Adipocyte (in vitro differentiated cells): Measurements from ENCODE around the gene TAX1BP1.
"Not testable (repeated sequence)": the region's sequence is repeated elsewhere in the genome, so short reads cannot be mapped to it uniquely, and the experiment has no call there.

Experiments used
- DNase-seq: peaks from one replicate; pipeline ENCODE4 v3.0.0-alpha.2; 2015; ENCODE audit warnings: low read depth
- H3K27me3 ChIP-seq: replicated peaks from 2 replicates; pipeline ENCODE4 v1.7.0; 2013; ENCODE audit warnings: mild to moderate bottlenecking, low read length, moderate library complexity; ENCODE audit not compliant: control insufficient read depth, insufficient read depth
- H3K36me3 ChIP-seq: 2 replicates; pipeline ENCODE4 v1.7.0; 2013; ENCODE audit warnings: low read length, mild to moderate bottlenecking, moderate library complexity; ENCODE audit not compliant: control insufficient read depth, insufficient read depth, severe bottlenecking
- H3K4me1 ChIP-seq: 2 replicates; pipeline ENCODE4 v1.7.0; 2013; ENCODE audit warnings: mild to moderate bottlenecking, low read length, moderate library complexity; ENCODE audit not compliant: control insufficient read depth, insufficient read depth
- H3K4me3 ChIP-seq: 2 replicates; pipeline ENCODE4 v1.7.0; 2013; ENCODE audit warnings: mild to moderate bottlenecking, low read length, moderate library complexity
- H3K9ac ChIP-seq: 2 replicates; pipeline ENCODE4 v1.7.0; 2013; ENCODE audit warnings: mild to moderate bottlenecking, low read length, moderate library complexity
- H3K9me3 ChIP-seq: 2 replicates; pipeline ENCODE4 v1.7.0; 2013; ENCODE audit warnings: mild to moderate bottlenecking, low read length, moderate library complexity; ENCODE audit not compliant: control insufficient read depth

Gene TAX1BP1

DNA sequence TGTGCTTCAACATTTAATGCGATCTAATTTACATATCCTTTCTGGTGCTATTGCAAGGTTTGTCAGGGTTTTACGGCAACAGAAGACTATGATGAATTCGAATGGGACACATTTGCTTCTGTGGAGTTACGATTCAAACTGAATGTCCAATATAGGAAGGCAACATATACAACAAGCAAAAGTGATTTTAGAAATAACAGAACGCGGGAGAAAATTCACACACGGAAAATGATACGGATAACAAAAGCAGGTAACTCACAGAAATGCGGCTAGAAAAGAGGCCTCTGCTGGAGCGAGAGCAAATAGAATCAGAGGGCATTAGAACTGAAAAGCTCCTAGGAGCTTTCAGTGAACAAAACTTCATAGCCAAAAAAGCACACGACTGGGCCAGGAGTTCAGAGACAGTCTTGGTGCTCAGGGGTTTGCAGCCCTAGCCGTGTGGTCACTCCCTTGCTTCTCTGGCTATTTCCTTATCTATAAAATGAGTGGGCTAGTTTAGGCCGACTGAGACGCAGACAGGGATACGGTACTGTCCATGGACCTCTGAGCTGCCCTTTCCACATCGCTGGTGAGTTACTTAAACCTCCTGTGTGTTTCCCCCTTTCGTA is 557 bp upstream of the TAX1BP1 start:
- no peak for DNase-seq
- H3K36me3 ChIP-seq: no peaks in the 10 kb centered on the region
- no peaks in the 10 kb centered on the region for H3K9me3 ChIP-seq
- H3K27me3 ChIP-seq: no peaks in the 10 kb centered on the region
- peaks cover 23% of the 10 kb centered on the region for H3K4me1 ChIP-seq
- H3K4me3 ChIP-seq: peak overlapping the region; percentile 99
- H3K9ac ChIP-seq: peak overlapping the region; percentile 99

DNA sequence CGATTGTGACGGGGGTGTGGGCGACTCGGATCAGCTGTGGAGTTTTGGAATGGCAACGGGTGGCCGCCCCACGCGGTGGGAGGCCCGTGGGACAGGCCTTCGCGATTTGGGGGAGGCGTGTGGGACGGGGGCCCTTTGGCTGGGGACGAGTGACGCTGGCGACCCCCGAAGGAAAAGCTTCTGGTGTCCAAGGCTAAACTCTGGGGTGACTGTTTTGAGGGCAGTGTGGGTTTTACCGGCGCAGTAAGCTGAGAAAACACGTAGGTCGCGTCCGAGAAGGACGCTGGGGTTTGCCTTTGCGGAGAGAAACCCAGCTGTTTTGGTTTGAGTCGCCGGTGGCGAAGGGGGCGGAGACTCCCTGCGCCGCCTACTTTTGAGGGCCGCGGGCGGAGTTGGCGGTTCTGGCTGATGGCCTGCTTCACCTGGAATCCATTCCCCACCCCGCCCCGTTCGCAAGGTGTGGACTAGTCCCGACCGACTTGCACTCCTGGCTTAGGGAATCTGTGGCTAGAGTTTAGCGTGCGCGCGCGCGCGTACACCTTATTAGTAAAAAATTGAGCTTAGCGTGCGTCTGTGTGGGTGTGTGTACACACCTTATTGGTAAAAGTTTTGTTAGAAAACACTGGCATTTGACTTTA is 606 bp downstream of the TAX1BP1 start:
- Histone ChIP-seq H3K4me3 (peak overlapping the region; percentile 99), H3K4me1 (peaks cover 35% of the 10 kb centered on the region), H3K9ac (peak overlapping the region; percentile 99), H3K9me3 (no peaks in the 10 kb centered on the region), H3K27me3 (no peaks in the 10 kb centered on the region), H3K36me3 (no peaks in the 10 kb centered on the region)
- DNase-seq: peak; percentile 92

DNA sequence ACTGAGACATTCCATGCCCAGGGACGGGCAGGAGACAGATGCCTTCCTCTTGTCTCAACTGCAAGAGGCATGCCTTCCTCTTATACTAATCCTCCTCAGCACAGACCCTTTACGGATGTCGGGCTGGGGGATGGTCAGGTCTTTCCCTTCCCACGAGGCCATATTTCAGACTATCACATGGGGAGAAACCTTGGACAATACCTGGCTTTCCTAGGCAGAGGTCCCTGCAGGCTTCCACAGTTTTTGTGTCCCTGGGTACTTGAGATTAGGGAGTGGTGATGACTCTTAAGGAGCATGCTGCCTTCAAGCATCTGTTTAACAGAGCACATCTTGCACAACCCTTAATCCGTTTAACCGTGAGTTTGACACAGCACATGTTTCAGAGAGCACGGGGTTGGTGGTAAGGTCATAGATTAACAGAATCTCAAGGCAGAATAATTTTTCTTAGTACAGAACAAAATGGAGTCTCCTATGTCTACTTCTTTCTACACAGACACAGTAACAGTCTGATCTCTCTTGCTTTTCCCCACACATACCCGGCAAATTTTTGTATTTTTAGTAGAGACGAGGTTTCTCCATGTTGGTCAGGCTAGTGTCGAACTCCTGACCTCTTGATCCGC is 2.2 kb downstream of the TAX1BP1 start:
- H3K4me3 ChIP-seq, H3K36me3 ChIP-seq, H3K27me3 ChIP-seq, H3K9ac ChIP-seq, H3K9me3 ChIP-seq: not testable (repeated sequence)
- DNase-seq: peak; percentile 50
- H3K4me1 ChIP-seq: peaks cover 51% of the 10 kb centered on the region

- peak; percentile 72 for DNase-seq
- H3K36me3 ChIP-seq: peaks cover 19% of the 10 kb centered on the region
- H3K9ac ChIP-seq: peak overlapping the region; percentile 18
- H3K4me1 ChIP-seq: peaks cover 53% of the 10 kb centered on the region
- no peaks in the 10 kb centered on the region for H3K9me3 ChIP-seq
- H3K4me3 ChIP-seq: peak overlapping the region; percentile 4
- H3K27me3 ChIP-seq: no peaks in the 10 kb centered on the region
These were observed 5.2 kb downstream of the TAX1BP1 start for GRCh38 chr7:27745064-27745583.

DNA sequence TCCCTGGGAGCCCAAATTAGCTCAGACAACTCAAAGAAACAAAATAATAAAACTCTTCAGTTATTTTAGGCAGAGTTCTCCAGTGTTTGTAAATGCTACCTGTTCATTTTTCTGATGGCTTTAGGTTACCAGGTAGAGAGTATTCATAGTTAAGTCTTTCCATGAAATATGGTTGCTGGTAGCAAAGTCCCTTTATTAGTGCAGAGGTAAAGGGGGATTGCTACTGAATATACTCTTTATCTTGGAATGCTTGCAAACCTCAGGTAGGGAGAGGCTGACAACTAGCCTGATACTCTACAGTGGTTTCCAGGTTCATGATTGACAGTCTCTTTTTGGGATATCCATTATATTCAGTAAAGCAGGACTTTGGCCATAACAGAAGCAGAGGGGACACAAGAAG is 6.5 kb downstream of the TAX1BP1 start:
- Histone ChIP-seq H3K9me3 (no peaks in the 10 kb centered on the region), H3K27me3 (no peaks in the 10 kb centered on the region), H3K36me3 (peaks cover 32% of the 10 kb centered on the region), H3K4me3 (no peak overlapping the region), H3K4me1 (peaks cover 53% of the 10 kb centered on the region), H3K9ac (no peak overlapping the region)
- no peak for DNase-seq

DNA sequence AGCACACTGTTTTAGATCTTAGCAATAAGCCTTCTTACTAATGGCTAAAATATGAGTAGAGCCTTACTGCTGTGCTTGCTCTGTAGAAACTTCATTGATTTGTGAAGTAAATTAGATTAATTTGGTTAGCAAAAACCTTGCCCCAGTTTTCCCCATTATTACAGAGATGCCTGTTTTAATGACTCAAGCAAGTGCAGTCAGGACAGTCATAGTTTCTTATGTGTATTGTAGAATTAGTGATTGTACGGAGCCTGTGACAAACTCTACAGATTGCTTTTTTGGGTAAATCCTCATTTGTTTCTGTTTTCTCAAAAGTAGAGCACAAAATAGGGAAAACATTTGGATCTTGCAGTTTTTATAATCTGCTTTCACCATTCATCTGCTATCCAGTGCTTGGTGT is 7.0 kb downstream of the TAX1BP1 start:
- Histone ChIP-seq H3K9ac (no peak overlapping the region), H3K9me3 (no peaks in the 10 kb centered on the region), H3K4me3 (peak overlapping the region; percentile 21), H3K36me3 (peaks cover 37% of the 10 kb centered on the region), H3K4me1 (peaks cover 53% of the 10 kb centered on the region), H3K27me3 (no peaks in the 10 kb centered on the region)
- DNase-seq: peak; percentile 22

GRCh38 chr7:27747589-27748368 is 7.8 kb downstream of the TAX1BP1 start:
- H3K27me3 ChIP-seq: no peaks in the 10 kb centered on the region
- DNase-seq: no peak
- H3K9ac ChIP-seq: no peak overlapping the region
- H3K36me3 ChIP-seq: peaks cover 45% of the 10 kb centered on the region
- no peak overlapping the region for H3K4me3 ChIP-seq
- peaks cover 45% of the 10 kb centered on the region for H3K4me1 ChIP-seq
- H3K9me3 ChIP-seq: no peaks in the 10 kb centered on the region

- no peak overlapping the region for H3K4me3 ChIP-seq
These were observed 10.4 kb downstream of the TAX1BP1 start for GRCh38 chr7:27750316-27750715.

GRCh38 chr7:27751888-27752660 is 12.1 kb downstream of the TAX1BP1 start:
- Histone ChIP-seq H3K4me1 (peaks cover 10% of the 10 kb centered on the region), H3K36me3 (peaks cover 78% of the 10 kb centered on the region), H3K27me3 (no peaks in the 10 kb centered on the region), H3K9ac (no peak overlapping the region), H3K9me3 (no peaks in the 10 kb centered on the region), H3K4me3 (no peak overlapping the region)
- DNase-seq: no peak

More at GRCh38 chr7:27750316-27750715, 10.4 kb downstream of the TAX1BP1 start:
- DNase-seq: peak; percentile 16
- Histone ChIP-seq H3K4me1 (peaks cover 27% of the 10 kb centered on the region), H3K9ac (no peak overlapping the region), H3K9me3 (no peaks in the 10 kb centered on the region), H3K27me3 (no peaks in the 10 kb centered on the region), H3K36me3 (peaks cover 62% of the 10 kb centered on the region)

DNA sequence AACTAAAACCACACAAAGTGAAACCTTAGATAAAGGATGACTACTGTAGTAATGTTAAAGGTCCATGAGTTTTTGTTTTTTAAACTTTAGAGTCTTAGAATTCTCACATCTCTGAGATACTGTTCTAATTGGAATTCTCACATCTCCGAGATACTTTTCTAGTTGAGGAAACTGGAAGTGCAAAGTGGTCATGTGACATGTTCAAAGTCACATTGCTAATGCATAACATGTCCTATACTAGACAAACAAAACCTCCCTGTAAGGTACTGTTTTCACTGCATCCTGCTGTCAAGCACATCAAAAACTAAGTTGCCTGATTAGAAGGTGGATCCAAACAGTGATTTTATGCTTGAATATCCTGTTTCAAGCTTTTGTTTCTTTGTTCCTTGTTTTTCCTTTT is 13.9 kb downstream of the TAX1BP1 start:
- Histone ChIP-seq H3K4me3 (no peak overlapping the region), H3K4me1 (no peaks in the 10 kb centered on the region), H3K36me3 (peaks cover 89% of the 10 kb centered on the region), H3K27me3 (no peaks in the 10 kb centered on the region), H3K9me3 (no peaks in the 10 kb centered on the region), H3K9ac (no peak overlapping the region)
- no peak for DNase-seq
